ENCODE results near the gene HES7.
A peak's percentile ranks its signal among the peaks of the same experiment; 100 is the strongest.
"Not testable (repeated sequence)": the region's sequence is repeated elsewhere in the genome, so short reads cannot be mapped to it uniquely, and the experiment has no call there.

The HES7 gene

DNA sequence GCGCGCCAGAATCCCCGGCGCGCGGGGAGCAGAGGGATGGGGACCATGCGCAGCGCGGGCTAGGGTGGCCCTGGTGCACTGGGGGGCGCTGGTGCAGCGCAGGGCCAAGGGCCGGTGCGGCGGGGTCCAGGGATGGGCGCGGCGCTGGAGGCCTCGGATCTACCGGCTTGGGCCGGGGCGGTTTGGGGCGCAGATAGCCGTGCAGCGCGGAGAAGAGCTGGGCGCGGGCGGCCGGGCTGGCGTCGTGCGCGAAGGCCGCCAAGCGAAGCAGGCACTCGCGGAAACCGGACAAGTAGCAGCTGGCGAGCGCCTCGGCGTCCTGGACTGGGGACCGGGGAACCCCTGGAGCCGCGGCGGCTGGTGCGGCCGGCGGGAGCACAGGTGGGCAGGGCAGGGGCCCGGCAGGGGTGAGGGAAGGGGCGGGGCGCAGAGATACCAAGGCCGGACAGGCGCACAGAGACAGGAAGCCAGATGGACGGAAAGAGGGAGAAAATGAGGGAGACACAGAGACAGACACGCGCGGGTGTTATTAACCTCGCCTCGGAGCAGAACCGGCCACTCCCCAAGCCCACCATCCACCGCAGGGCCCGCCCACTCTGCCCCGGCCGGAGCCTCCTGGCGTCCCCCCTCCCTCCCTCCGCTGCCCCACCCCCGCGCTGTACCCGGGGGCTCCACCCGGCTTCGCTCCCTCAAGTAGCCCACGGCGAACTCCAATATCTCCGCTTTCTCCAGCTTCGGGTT, 2.1 kb downstream of the HES7 start:
- DNase-seq, result peak; percentile 81

DNA sequence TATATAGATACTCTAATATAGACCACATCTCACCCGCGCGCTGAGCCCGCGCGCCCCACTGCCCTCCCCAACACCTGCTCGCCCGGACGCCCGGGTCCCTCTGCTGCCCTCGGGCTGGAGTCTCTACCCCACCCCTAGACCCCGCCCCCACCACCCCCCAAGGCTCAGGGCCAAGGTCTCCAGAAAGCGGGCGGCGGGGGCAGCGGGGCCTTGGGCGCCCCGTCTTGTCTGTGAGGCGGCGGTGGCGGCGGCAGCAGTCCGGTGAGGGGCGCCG, 2.6 kb downstream of the HES7 start:
- DNase-seq, result no peak

DNA sequence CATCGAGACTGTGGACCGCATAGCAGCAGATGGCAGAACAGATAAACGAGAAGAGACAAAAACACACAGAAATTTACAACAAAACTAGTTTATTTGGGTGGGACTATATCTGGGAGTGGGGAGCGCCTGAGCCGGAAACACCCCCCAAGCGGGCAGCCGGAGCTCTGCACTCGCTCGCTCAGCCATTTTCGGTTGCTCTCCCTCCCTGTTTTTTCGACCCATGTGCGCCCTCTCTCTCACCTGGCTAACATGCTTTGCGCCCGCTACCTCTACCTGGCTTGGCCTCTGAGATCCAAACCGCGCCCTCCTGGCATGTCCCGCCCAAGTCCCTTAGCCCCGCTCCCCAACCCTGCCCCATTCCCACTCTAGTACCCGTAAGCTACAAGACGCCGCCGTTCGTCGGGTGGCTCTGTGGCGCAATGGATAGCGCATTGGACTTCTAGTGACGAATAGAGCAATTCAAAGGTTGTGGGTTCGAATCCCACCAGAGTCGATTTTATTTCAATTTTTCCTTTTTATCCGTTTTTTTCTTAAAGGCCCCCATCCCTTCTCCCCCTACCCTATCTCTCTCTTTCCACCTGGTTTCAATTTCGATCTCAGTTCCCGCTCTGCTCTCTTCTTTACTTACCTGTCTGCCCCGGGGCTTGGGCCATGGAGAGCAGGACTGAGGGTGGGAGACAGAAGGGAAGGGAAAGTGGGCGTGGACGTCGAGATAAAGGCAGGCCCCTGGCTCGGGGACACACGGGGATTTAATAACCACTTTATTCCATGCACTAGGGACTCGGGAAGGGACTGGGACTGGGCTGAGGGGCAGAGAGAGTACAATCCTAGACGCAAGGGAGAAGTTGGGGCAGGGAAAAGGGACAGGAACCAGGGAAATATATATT, 3.1 kb downstream of the HES7 start:
- DNase-seq, result peak; percentile 90

DNA sequence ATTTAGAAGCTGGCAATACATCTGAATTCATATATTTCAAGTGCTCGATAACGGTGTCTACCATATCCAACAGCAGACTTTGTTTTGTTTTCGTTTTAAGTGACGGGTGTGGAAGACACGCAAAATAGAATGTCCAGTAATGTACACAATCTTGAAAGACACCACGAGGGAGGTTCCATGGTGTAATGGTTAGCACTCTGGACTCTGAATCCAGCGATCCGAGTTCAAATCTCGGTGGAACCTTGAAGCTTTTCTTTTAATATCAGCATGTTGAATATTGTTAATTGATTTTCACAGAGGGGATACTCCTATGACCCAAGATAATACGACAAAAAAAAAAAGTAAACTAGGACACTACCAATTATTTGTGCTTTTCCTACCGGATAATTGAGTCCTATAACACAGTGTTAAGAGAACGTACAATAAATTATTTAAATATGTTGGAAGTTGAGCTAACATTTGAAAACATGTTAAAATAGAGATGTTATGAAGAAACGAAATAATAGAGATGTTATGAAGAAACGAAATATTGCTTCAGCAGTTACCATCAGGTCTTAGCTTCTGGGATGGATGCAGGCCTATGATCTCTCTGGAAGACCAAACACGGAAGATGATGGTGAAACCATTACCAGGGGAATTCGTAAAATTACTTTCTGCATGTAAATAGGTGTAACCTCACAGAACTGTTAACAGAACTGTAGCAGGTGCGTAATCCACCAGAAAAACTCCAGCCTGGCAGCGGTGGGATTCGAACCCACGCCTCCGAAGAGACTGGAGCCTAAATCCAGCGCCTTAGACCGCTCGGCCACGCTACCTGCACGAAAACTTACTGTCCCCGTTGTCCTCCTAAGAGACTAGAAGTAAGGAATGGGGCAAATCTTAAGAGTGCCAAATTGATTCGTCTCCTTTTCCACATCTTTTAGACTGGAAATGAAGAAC, 4.1 kb downstream of the HES7 start:
- DNase-seq, result peak; percentile 87

DNA sequence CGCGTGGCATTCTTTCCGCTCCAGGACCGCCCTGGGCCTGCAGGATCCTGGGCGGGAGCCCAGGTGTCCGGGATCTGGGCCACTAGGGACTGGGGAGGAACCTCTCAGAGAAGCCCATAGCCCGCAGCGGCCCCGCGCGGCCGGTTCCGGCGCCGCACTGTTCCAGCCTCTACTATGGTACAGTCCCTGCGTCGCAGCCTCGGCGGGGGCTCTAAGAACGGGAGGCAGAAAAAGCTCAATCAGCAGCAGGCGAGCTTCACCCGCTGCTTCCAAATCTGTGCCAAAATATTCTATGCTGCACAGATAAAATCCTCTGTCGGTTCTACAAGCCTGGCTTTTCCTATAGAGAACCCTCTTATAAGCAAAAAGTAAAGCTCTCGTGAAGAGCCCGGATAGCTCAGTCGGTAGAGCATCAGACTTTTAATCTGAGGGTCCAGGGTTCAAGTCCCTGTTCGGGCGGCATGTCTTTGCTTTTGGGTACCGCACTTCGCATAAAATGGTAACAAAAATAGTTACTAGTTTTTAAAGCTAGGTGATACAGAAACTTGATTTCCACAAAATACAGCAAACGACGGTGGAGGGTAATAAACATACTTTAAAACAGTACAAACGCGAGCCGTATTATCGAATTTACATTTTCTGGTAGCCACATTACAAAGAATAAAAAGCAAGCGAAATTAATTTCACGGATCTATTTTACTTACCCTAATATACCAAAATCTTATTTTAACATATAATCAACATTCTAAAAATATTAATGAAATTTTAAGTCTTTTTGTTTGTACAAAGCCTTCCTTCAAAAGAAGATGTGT, 4.9 kb downstream of the HES7 start:
- DNase-seq, result peak; percentile 86

DNA sequence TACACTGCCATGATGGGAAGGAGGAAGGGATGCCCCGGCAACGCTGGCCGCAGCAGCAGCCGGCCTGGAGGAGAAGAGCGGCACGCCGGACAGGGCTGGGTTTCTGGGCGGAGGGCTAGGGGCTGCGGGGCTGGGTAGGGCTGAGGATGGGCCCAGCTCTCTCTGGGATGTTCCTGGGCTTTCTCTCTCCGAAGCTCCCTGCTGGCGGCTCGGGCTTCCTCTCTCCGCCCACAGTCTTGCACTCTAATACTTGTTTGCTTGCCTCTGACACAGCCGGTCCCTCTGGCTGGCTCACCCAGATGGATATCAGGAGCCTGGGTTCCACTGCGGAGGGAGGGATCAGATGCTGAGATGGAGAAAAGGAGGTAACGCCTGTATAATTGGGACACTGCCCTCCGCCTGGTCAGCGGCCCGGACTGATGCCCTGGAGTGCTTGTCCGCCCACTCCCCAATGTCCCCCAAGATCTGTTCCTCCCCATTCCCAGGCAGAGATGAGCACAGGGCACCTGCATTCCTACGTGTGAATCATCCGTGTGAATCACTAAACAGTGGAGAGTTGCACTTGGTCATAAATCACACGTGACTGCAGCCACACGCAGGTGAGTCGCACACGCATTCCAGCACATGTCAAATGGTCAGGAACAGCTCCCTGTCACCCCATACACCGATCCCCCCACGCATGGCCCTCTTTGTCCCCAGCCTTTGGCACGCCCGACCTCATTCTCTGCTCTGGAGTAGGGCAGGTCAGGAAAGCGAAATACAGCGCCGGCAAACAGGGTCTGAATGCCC, 5.7 kb downstream of the HES7 start, which contains the start of gene ALOXE3:
Gene ALOXE3 (minus strand): TSS at position 535 of the 789 bp plus-strand sequence. CDS start 524 bp downstream, at position 11.
- DNase-seq, result peak; percentile 26

DNA sequence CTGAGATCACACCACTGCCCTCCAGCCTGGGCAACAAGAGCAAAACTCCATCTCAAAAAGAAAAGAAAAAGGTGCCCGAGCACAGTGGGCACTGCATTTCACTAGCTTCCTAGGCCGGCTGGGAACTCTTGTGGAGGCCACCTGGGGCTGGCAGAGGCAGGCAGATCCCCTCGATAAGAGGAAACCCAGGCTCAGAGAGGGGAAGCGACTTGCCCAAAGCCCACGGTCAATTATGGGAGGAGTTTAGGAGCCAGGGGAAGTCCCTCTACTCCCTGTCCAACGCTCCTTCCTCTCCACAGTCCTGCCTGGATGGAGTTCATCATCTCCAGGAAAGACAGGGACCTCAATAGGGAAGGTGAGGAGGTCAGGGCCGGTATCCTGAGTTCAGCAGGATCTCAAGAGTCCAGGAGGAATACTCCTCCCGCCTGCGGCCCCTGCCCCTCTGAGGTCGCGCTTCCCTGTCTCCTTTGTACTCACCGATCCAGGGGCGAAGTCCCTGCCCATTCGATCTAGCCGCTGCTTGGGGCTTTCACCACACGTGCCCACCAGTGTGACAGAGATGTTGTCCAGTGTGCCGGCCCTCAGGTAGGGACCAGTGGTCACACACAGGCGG, 6.4 kb downstream of the HES7 start:
- no peak for DNase-seq

DNA sequence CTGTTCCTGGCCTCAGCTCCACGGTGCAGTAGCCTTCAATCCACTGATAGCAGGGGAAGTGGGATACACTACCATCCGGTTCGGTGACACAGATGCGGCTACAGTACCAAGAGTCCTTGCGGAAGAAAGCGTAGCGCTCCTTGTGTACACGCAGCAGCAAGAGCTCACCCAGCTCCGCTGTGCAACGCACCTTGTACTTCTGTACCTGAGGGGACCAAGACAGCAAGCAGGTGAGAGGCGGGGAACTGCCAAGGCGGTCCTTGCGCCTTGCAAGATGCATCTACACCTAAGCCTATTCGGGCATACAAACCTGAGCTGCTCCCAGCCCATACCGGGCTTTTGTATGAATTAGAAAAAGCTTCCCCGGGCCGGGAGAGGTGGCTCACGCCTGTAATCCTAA, 7.1 kb downstream of the HES7 start:
- DNase-seq, result no peak

DNA sequence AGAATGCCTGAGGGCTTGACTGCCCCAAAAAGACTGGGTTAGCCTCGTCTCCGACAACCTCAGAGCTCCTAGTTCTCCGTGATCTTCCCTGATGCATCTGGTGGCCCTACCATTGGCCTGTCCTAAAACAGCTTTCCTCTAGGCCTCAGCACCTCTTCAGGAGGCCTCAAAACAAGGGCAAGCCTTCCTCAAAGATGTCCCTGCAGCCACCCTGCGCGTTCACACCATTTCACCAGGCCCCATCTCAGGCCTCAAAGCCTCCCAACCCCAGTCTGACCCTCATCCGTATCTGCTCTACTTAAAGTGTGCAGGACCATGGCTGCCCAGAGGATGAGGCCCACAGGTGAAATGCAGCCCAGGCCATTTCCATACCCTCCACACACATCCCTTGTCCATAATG, 13.0 kb downstream of the HES7 start:
- DNase-seq, result no peak

DNA sequence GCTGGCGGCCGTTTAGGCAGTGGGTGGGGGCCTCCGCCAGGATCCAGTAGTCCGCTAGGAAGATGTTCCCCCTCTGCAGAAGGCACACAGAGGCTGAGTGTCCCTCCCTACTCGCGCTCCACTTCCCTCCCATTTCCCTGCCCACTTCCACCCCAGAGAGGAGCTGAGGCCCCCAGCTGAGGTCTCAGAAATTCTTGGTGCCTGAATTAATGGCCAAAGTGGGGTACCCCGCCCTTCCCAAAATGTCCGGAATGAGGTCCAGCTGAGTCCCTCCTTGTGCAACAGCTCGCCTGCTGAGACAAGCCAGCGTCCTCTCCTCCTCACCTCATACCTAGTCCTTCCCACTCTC, 13.5 kb downstream of the HES7 start:
- DNase-seq, result no peak

DNA sequence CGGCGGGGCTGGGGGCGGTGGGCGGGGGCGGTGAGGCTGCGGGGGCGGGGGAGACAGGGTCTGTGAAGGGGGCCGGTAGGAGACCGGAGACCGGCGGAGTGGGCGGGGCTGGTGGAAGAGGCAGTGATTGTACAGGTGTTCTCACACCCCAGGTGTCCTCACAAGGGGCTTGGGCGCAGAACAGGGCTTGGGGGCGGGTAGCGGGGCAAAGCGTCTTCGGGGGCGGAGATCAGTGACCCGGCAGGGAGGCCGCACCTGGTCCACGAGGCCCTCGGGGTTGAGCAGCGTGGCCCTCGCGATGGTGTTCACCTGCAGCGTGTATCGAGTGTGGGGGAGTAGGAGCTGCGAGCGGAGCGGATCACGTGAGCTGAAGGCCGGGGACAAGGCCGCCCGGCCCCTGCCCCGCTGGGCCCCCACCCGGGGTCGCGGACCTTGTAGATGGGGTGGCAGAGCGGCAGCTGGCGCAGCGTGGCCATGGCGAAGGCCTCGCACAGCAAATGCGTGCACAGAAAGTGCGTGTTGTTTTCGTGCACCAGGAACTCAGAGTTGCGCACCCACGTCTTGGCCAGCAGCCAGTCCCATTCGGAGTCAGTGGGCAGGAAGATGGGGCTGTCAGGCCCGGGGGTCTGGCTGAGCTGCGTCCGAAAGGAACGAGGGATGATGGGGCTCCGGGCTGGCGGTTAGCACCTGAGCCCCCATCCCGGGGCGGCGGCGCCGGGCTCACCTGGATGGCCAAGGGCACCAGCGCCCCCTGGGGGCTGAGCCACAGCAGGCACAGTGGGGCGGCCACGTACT, 14.0 kb downstream of the HES7 start:
- DNase-seq, result peak; percentile 76

DNA sequence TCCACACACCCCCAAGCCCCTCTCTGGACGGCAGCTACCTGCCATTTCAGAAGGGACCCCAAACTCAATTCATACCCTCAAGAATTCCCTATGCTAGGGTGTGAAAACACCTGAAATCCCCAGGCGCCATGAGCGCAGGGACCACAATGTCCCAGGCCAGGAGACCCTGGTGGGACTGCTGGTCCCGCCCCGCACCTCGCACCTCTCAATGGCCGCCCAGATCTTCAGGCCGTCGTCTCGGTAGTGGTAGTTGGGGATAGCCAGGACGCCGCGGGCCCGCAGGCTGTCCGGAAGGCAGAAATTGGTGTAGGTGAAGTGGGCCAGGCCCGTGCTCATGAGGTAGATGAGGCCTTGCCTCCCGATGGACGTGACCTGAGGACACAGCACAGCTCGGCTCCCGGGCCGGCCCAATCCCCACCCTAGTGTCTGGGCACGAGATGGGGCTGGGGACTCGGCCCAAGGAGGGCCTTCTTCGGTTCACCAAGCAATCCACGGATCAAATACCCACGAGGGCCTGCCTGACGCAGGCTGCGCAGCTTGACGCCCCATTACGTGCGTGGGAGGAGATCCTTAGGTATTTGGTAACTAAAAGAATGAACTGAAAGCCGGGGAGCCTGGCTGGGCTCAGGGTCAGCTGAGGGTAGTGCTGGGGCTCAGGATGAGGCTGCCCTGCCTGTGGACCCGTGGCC, 14.8 kb downstream of the HES7 start:
- DNase-seq, result no peak

DNA sequence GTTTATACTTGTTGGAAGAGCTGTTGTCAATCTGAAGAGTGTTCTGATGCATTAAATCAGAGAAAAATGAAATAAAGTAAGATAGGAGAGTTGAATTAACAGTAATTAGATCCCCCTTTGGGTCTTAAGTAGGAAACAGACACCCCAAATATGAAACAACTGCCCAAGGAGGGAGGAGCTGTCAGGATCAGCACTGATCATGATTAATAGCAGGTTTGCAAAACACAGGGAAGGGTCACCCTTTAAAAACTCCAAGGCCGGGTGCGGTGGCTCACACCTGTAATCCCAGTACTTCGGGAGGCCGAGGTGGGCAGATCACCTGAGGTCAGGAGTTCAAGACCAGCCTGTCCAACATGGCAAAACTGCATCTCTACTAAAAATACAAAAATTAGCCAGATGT, 16.9 kb downstream of the HES7 start:
- not testable (repeated sequence) for DNase-seq

DNA sequence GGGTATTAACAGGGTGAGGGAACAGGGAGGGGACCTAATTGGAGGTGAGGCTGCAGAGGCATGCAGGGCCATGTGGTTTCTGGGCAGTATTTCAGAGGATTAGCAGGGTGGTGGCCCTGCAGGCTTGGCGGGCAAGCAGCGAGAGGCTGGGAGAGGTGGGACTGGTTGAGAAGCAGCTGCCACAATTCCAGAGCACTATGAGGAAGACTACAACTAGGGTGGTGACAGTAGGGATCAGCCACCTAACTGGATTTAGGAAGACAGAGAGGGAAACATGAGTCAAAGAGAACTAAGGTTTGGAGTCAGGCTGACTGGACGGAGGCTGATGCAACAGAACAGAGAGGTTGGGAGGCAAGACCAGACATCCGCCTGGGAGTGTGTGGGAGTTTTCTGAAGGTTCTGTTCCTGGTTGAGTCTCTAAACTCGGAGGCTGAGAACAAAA, 17.9 kb downstream of the HES7 start:
- no peak for DNase-seq

DNA sequence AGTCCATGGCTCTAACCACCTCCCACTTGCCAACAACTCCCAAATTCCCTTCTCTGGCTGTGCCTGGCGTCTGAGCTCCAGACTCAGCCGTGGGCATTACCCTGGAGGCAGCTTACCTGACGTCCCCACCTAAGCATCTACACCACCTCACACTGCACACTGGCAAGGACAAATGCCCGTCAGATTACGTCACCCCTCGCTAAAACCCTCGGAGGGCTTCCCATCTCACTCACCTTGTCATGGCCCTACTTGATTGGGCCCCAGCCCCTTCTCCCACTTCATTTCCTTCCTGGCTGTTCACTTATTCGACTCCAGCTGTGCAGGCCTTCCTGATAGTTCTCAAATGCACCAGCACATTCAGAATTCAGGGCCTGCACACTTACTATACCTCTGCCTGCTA, 19.0 kb downstream of the HES7 start:
- no peak for DNase-seq

DNA sequence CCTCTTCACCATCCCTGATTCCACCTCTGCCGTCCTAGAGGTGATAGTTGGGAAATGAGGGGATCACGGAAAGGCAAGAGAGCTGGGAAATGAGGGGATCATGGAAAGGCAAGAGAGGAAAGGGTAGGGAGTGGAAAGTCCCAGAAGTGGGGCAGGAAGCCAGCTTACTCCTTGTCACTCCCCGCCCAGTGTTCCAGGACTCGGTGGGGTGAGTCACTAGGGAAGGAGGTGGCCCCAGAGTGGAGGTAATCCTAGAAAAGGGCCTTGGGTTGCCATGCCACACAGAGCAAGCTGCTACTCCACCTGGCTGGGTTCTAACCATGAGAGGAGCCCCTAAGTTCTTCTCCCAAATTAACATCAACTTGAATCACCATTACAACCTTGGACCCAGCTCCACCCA, 20.4 kb downstream of the HES7 start:
- no peak for DNase-seq

DNA sequence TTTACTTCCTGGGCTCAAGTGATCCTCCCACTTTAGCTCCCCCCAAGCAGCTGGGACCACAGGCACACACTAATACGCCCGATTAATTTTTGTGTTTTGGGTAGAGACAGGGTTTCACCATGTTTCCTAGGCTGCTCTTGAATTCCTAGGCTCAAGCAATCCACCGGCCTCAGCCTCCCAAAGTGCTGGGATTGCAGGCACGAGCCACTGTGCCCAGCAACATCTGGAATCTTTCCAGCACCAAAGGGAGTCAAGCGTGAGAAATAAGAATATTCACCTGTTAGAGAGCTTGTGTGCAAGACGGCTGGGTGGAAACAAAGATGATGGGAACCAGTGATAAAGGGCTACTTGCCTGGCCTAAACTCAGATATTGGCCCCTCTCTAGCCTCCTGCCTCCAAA, 22.2 kb downstream of the HES7 start:
- DNase-seq, result no peak

DNA sequence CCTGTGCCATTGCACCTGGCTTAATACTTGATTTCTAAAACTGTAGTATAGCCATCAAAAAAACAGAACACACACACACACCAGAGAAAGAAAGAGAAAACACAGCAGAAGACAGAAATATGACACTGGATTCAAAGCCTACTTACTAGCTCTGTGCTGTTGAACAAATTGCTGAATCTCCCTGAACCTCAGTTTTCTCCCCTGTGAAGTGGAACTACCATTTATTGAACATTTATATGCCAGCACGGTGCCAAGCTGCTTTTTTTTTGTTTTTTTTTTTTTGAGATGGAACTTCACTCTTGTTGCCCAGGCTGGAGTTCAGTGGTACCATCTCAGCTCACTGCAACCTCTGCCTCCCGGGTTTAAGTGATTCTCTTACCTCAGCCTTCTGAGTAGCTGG, 23.1 kb downstream of the HES7 start:
- no peak for DNase-seq

DNA sequence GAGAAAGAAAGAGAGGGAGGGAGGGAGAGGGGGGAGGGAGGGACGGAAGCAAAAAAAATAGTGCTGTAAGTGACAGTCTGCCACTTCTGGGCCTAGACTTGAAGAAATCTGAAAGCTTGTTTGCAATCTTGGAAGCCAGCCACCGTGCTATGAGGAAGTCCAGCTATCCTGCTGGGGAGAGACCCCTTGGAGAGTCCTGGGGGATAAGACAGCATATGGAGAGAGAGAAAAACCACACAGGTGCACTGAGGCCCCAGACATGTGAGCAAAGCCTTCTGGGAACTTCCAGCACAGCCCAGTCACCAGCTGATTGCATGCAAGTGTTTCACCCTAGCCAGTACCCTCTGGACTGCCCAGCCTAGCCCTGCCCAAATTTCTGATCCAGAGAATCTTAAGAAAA, 23.8 kb downstream of the HES7 start:
- no peak for DNase-seq

DNA sequence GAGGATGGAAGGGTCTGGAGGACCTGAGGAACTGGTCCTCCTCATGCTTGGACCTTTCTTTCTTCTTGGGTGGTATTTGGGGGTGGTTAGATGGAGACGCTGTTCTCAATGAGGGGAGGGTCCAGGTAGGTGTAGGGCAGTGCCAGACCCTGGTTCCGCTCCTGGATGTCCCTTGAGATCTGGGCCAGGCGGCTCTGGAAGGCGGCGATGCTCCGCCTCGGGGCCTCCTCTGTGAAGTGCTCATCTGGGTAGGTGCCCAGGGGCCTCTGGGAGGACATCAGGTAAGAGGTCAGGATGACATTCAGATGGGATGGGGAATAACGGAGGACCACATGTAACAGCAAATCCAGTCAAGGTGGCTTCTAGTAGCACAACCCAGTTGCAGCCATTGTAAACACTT, 27.4 kb downstream of the HES7 start:
- DNase-seq, result no peak
